ENCODE measurements around the gene ELOB. TPM values are rescaled to one million over a fixed set of nuclear protein-coding genes. Genes with fewer than 3 reads are reported as not detected.

Gene ELOB
- total RNA-seq, 1 experiment from 2014 or later: 289 TPM

DNA sequence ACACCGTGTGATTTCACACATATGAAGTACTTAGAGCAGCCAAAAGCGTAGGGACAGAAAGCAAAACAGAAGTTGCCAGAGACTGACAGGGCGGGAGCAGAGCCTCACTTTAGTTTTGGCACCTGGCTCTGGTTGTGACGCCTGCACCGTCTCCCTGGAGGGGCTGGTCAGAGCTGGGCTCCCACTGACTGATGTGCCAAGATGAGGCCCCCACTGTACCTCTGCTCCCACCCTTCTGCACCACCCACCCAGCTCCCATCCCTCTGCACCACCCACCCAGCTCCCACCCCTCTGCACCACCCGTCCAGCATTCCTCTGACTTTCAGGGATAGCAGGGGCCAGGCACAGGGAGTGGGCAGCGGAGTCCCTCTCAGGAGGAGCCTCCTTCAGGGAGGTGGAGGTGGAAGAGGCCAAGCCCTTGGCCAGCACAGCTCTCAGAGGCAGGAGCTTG lies 36.7 kb upstream of the ELOB start:
- no peaks in the 10 kb centered on the region for H3K27me3 ChIP-seq (ENCODE audit: low read length)
- H3K9ac ChIP-seq (ENCODE audit: low read length): no peak overlapping the region
- no peak overlapping the region for H3K4me3 ChIP-seq (ENCODE audit: low read length)
- no peaks in the 10 kb centered on the region for H3K9me2 ChIP-seq (replicated peaks; ENCODE audit: low read length)
- no peaks in the 10 kb centered on the region for H3K9me3 ChIP-seq (ENCODE audit: low read length)
- no peaks in the 10 kb centered on the region for H3F3A ChIP-seq (ENCODE audit: low read length, unreplicated experiment)
- BruUV-seq (replicated peaks): no TSS peak
- no peaks in the 10 kb centered on the region for H3K79me2 ChIP-seq (ENCODE audit: low read length)
- DNase-seq: no peak
- H3K36me3 ChIP-seq (ENCODE audit: low read depth, low read length): no peaks in the 10 kb centered on the region
- ChIA-PET CTCF (no interaction called here), POLR2A (ENCODE audit: unreplicated experiment) (no interaction called here)
- no peak overlapping the region for H3K4me2 ChIP-seq (ENCODE audit: low read length)
- no peaks in the 10 kb centered on the region for H3K4me1 ChIP-seq (ENCODE audit: insufficient read depth, low read length)
- TF ChIP-seq EZH2 (IDR thresholded peaks at IDR 0.05; ENCODE audit: low read length, unreplicated experiment) (no peak), EZH2phosphoT487 (IDR thresholded peaks at IDR 0.05; ENCODE audit: borderline replicate concordance, low read length) (no peak)
- TF ChIP-seq, protein P1, sequence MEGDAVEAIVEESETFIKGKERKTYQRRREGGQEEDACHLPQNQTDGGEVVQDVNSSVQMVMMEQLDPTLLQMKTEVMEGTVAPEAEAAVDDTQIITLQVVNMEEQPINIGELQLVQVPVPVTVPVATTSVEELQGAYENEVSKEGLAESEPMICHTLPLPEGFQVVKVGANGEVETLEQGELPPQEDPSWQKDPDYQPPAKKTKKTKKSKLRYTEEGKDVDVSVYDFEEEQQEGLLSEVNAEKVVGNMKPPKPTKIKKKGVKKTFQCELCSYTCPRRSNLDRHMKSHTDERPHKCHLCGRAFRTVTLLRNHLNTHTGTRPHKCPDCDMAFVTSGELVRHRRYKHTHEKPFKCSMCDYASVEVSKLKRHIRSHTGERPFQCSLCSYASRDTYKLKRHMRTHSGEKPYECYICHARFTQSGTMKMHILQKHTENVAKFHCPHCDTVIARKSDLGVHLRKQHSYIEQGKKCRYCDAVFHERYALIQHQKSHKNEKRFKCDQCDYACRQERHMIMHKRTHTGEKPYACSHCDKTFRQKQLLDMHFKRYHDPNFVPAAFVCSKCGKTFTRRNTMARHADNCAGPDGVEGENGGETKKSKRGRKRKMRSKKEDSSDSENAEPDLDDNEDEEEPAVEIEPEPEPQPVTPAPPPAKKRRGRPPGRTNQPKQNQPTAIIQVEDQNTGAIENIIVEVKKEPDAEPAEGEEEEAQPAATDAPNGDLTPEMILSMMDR (conservative IDR thresholded peaks at IDR 0.05; ENCODE audit: low read depth, low read length): no peak
- intact Hi-C loops (cut with micrococcal nuclease): no loop called here
- H3K27ac ChIP-seq (ENCODE audit: low read length): no peak overlapping the region
- no peak overlapping the region for H2AFZ ChIP-seq (ENCODE audit: low read length)
- H4K20me1 ChIP-seq (ENCODE audit: low read length): no peaks in the 10 kb centered on the region
- ATAC-seq: no peak

DNA sequence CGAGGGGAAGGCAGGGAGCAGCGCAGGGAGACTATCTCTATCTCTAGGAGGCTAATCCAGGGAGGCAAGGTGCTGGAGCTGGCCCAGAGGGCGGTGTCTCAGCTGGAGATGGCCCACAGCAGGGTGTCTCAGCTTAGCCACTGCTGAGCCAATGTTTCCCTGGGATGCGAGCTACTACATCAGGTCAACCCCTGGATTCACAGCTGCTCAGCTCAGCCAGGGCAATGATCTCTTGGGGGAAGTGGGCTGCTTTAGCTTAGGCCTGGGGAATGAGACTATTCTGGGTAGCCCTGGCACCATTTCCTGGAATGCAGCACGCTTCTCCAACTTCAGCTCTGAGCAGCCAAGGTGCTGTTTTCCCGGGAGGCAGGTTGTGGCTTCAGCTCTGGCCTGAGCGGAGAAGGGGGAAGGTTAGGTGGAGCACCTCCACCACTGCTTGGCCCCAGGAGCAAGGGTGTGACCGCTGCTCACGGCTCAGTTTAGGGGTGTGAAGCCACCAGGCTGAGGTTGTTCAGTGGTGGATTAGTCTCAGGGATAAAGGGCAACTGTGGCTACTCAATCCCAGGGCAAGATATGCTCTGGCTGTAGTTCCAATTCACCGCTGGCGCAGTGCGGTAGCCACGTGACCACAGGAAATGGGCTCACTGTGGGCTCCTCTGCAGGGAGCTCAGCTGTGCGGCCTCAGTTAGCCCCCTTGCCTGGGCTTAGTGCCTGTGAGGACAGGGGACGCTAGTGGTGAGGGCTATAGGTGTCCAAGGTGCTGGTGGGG lies 34.8 kb upstream of the ELOB start:
- intact Hi-C loops (cut with micrococcal nuclease): no loop called here
- no peaks in the 10 kb centered on the region for H3K79me2 ChIP-seq (ENCODE audit: low read length)
- H3K36me3 ChIP-seq (ENCODE audit: low read depth, low read length): no peaks in the 10 kb centered on the region
- no peaks in the 10 kb centered on the region for H3K4me1 ChIP-seq (ENCODE audit: insufficient read depth, low read length)
- no peaks in the 10 kb centered on the region for H3K9me3 ChIP-seq (ENCODE audit: low read length)
- no TSS peak for BruUV-seq (replicated peaks)
- no peak for DNase-seq
- H3K9me2 ChIP-seq (replicated peaks; ENCODE audit: low read length): no peaks in the 10 kb centered on the region
- no peak for TF ChIP-seq EZH2phosphoT487 (IDR thresholded peaks at IDR 0.05; ENCODE audit: borderline replicate concordance, low read length)
- H3K9ac ChIP-seq (ENCODE audit: low read length): no peak overlapping the region
- H4K20me1 ChIP-seq (ENCODE audit: low read length): no peaks in the 10 kb centered on the region
- H3F3A ChIP-seq (ENCODE audit: low read length, unreplicated experiment): no peaks in the 10 kb centered on the region
- no peak overlapping the region for H3K4me2 ChIP-seq (ENCODE audit: low read length)
- no peak overlapping the region for H3K27ac ChIP-seq (ENCODE audit: low read length)
- ChIA-PET CTCF (no interaction called here), POLR2A (ENCODE audit: unreplicated experiment) (no interaction called here)
- ATAC-seq: no peak
- H3K27me3 ChIP-seq (ENCODE audit: low read length): no peaks in the 10 kb centered on the region
- no peak overlapping the region for H3K4me3 ChIP-seq (ENCODE audit: low read length)
- no peak overlapping the region for H2AFZ ChIP-seq (ENCODE audit: low read length)

DNA sequence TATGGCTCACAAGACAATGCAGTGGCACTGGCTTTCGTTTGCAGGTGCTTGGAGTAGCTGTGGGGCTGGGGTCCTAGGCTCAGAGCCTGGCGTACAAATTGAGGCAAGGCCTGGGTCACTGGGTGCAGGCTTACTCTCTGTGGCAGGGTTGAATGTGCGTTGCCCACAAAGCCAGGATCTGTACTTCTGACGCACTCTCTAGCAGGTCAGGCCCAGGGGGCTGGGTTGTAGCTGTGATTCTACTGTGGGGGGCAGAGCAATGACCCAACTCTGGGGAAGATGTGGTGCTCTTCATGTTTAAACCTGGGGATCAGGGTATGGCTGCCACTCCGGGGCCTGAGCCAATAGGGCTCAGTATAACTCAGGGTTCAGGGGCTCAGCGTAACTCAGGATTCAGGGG lies 33.6 kb upstream of the ELOB start:
- Histone ChIP-seq H3K79me2 (ENCODE audit: low read length) (no peaks in the 10 kb centered on the region), H3K27ac (ENCODE audit: low read length) (no peak overlapping the region), H2AFZ (ENCODE audit: low read length) (no peak overlapping the region), H3F3A (ENCODE audit: low read length, unreplicated experiment) (no peaks in the 10 kb centered on the region), H3K4me1 (ENCODE audit: insufficient read depth, low read length) (no peaks in the 10 kb centered on the region), H4K20me1 (ENCODE audit: low read length) (no peaks in the 10 kb centered on the region), H3K9ac (ENCODE audit: low read length) (no peak overlapping the region), H3K9me2 (replicated peaks; ENCODE audit: low read length) (no peaks in the 10 kb centered on the region), H3K4me2 (ENCODE audit: low read length) (no peak overlapping the region), H3K27me3 (ENCODE audit: low read length) (no peaks in the 10 kb centered on the region), H3K9me3 (ENCODE audit: low read length) (no peaks in the 10 kb centered on the region), H3K4me3 (ENCODE audit: low read length) (no peak overlapping the region), H3K36me3 (ENCODE audit: low read depth, low read length) (no peaks in the 10 kb centered on the region)
- DNase-seq (no peak), ATAC-seq (no peak)
- ChIA-PET CTCF (no interaction called here), POLR2A (ENCODE audit: unreplicated experiment) (no interaction called here)
- intact Hi-C loops (cut with micrococcal nuclease): no loop called here
- TF ChIP-seq EZH2phosphoT487 (IDR thresholded peaks at IDR 0.05; ENCODE audit: borderline replicate concordance, low read length) (no peak), EZH2 (IDR thresholded peaks at IDR 0.05; ENCODE audit: low read length, unreplicated experiment) (no peak)
- TF ChIP-seq, protein P1 (conservative IDR thresholded peaks at IDR 0.05; ENCODE audit: low read depth, low read length): no peak
- BruUV-seq (replicated peaks): no TSS peak
